ENCODE results near the gene ROMO1. TPM values are rescaled to one million over a fixed set of nuclear protein-coding genes. Genes with fewer than 3 reads are reported as not detected.

Gene ROMO1
- total RNA-seq, 1 experiment from 2014 or later, result 207 TPM

DNA sequence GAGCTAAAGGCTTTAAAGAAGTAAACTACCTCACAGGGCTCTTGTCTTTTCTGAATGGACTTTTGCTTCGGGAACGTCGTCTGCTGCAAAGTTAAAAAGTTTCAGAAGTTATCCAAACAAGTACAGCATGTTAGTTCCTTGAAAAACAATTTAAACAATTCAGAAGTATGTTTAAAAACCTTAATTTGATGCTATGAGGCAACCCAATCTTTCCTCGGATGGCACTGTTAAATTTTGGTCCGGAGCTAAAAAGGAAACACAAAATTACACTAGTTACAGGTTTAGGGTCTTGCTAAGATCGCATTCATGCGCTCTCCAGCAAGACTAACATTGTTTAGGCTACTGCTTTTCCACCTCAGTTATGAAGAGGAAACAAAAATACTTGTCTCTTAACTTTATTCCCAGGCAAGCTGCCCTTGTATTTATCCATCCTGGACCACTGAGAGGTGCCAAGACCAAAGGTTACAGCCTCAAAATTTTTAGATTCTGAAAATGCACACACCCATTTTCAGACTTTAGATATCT lies 30.1 kb downstream of the ROMO1 start:
- H2BK5ac ChIP-seq (ENCODE audit: insufficient read length, low read length), result no peak overlapping the region
- H3K18ac ChIP-seq (ENCODE audit: insufficient read length, low read depth, low read length), result no peak overlapping the region
- H3K23me2 ChIP-seq (ENCODE audit: insufficient read length, low read depth, low read length, poor library complexity, severe bottlenecking), result no peaks in the 10 kb centered on the region
- WGBS (ENCODE audit: extremely low coverage, insufficient read length, low lambda C conversion rate), result no CpG with 5 or more reads among the region's 7 CpGs
- no peak overlapping the region for H2AK5ac ChIP-seq (ENCODE audit: insufficient read length, low read length)
- H3K4me2 ChIP-seq (ENCODE audit: insufficient read depth, insufficient read length, low read length), result no peak overlapping the region
- H3K27ac ChIP-seq (ENCODE audit: insufficient read length, low read depth, low read length), result no peak overlapping the region
- H4K5ac ChIP-seq (ENCODE audit: insufficient read length, low read depth, low read length), result no peak overlapping the region
- no peak overlapping the region for H2BK12ac ChIP-seq (ENCODE audit: insufficient read length, low read depth, low read length)
- no peak overlapping the region for H2AFZ ChIP-seq (ENCODE audit: low read length)
- no peak overlapping the region for H3K4ac ChIP-seq (ENCODE audit: low read depth, low read length)
- H2BK120ac ChIP-seq (ENCODE audit: low read depth, low read length, poor library complexity, severe bottlenecking), result no peak overlapping the region
- H3K27me3 ChIP-seq (ENCODE audit: insufficient read depth, low read length), result no peaks in the 10 kb centered on the region
- TF ChIP-seq, protein P1, sequence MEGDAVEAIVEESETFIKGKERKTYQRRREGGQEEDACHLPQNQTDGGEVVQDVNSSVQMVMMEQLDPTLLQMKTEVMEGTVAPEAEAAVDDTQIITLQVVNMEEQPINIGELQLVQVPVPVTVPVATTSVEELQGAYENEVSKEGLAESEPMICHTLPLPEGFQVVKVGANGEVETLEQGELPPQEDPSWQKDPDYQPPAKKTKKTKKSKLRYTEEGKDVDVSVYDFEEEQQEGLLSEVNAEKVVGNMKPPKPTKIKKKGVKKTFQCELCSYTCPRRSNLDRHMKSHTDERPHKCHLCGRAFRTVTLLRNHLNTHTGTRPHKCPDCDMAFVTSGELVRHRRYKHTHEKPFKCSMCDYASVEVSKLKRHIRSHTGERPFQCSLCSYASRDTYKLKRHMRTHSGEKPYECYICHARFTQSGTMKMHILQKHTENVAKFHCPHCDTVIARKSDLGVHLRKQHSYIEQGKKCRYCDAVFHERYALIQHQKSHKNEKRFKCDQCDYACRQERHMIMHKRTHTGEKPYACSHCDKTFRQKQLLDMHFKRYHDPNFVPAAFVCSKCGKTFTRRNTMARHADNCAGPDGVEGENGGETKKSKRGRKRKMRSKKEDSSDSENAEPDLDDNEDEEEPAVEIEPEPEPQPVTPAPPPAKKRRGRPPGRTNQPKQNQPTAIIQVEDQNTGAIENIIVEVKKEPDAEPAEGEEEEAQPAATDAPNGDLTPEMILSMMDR (conservative IDR thresholded peaks at IDR 0.05), result no peak
- H4K20me1 ChIP-seq (ENCODE audit: control insufficient read depth, insufficient read depth, insufficient read length), result no peaks in the 10 kb centered on the region
- H3K4me1 ChIP-seq (ENCODE audit: insufficient read depth, low read length), result no peaks in the 10 kb centered on the region
- H3K23ac ChIP-seq (ENCODE audit: insufficient read length, low read depth, low read length), result no peak overlapping the region
- H3K27ac Mint-ChIP-seq, result no peak overlapping the region; a peak in 1 of 7 replicates
- H3K14ac ChIP-seq (ENCODE audit: insufficient read depth, low read length), result no peak overlapping the region
- H3K4me1 Mint-ChIP-seq, result 0 out of 4 replicates have a peak, but pooled peaks cover 0 to 1% of the 10 kb centered on the region in 2 experiments
- H3K9me3 Mint-ChIP-seq, result no peaks in the 10 kb centered on the region
- H3K9me3 ChIP-seq (ENCODE audit: control insufficient read depth, low read depth, low read length), result no peaks in the 10 kb centered on the region
- no peak overlapping the region for H3K56ac ChIP-seq (ENCODE audit: insufficient read length, low read depth, low read length)
- H3K79me2 ChIP-seq (ENCODE audit: insufficient read depth, low read length), result peaks cover 4% of the 10 kb centered on the region; the same call in 1 of the 2 replicates
- H2BK20ac ChIP-seq (ENCODE audit: low read depth, low read length, poor library complexity, severe bottlenecking), result no peak overlapping the region
- H3K9ac ChIP-seq (ENCODE audit: extremely low read depth, insufficient read length, low read length), result no peak overlapping the region
- DNase-seq, result no peak
- peaks cover 9% of the 10 kb centered on the region for H3K79me1 ChIP-seq (ENCODE audit: insufficient read depth, low read depth, low read length, poor library complexity, severe bottlenecking)
- no peak overlapping the region for H4K91ac ChIP-seq (ENCODE audit: insufficient read length, low read depth, low read length)
- H3K27me3 Mint-ChIP-seq (ENCODE audit: low read depth), result no peaks in the 10 kb centered on the region; the same call in 1 of the 2 replicates
- H4K8ac ChIP-seq (replicated peaks; ENCODE audit: insufficient read length, low read depth, low read length), result no peak overlapping the region
- H3T11ph ChIP-seq (ENCODE audit: low read length), result no peak overlapping the region
- H3K4me3 Mint-ChIP-seq, result no peak overlapping the region
- peaks cover 58 to 95% (median 94%) of the 10 kb centered on the region in 3 experiments for H3K36me3 Mint-ChIP-seq (ENCODE audit: insufficient read depth in 1 of 3, low read depth in 3 of 3)
- no peak overlapping the region for H2BK15ac ChIP-seq (ENCODE audit: low read depth, low read length)

Data from H9 (cell line).